Astrocyte (in vitro differentiated cells and primary cell): ENCODE measurements around the gene BRD4. TPM values are rescaled to one million over a fixed set of nuclear protein-coding genes. Genes with fewer than 3 reads are reported as not detected.
"Not testable (repeated sequence)": the region's sequence is repeated elsewhere in the genome, so short reads cannot be mapped to it uniquely, and the experiment has no call there.

Experiments
- DNase-seq: peaks from one replicate; pipeline ENCODE4 v3.0.0-alpha.2; 2010; ENCODE audit warnings: low read depth
- FAIRE-seq: peaks from 2 replicates; lab custom pipeline; 2011; peaks lifted over from hg19 to GRCh38; lab: Jason Lieb, UNC
- H2AFZ ChIP-seq: 2 replicates; pipeline ENCODE4 v1.6.0; 2012; ENCODE audit warnings: low read depth, low read length, inconsistent platforms
- H3K27ac ChIP-seq: 2 replicates; pipeline ENCODE4 v1.5.1; 2011; ENCODE audit warnings: low read depth, low read length, inconsistent platforms
- H3K27me3 ChIP-seq: 2 replicates; pipeline ENCODE4 v1.6.0; 2011; ENCODE audit warnings: low read length, inconsistent platforms; ENCODE audit not compliant: insufficient read depth
- H3K36me3 ChIP-seq: 2 replicates; pipeline ENCODE4 v1.5.1; 2011; ENCODE audit warnings: low read length, inconsistent platforms; ENCODE audit not compliant: insufficient read depth
- H3K4me1 ChIP-seq: 2 replicates; pipeline ENCODE4 v1.5.1; 2011; ENCODE audit warnings: low read length, inconsistent platforms; ENCODE audit not compliant: insufficient read depth
- H3K4me2 ChIP-seq: 2 replicates; pipeline ENCODE4 v1.6.0; 2012; ENCODE audit warnings: low read length, inconsistent platforms
- H3K4me3 ChIP-seq: 2 replicates; pipeline ENCODE4 v1.5.1; 2011; ENCODE audit warnings: low read depth, mild to moderate bottlenecking, low read length, inconsistent platforms; ENCODE audit not compliant: insufficient read depth
- H3K79me2 ChIP-seq: 2 replicates; pipeline ENCODE4 v1.6.0; 2012; ENCODE audit warnings: mild to moderate bottlenecking, low read length, inconsistent platforms; ENCODE audit not compliant: insufficient read depth
- H3K9ac ChIP-seq: 2 replicates; pipeline ENCODE4 v1.6.0; 2012; ENCODE audit warnings: mild to moderate bottlenecking, low read length, inconsistent platforms
- H3K9me3 ChIP-seq: 2 replicates; pipeline ENCODE4 v1.5.1; 2012; ENCODE audit warnings: low read depth, mild to moderate bottlenecking, low read length, inconsistent platforms; ENCODE audit not compliant: insufficient read depth
- H4K20me1 ChIP-seq: 2 replicates; pipeline ENCODE4 v1.6.0; 2012; ENCODE audit warnings: low read length, inconsistent platforms; ENCODE audit not compliant: insufficient read depth
- H3K27ac Mint-ChIP-seq: one replicate; pipeline ENCODE4 v1.8.0; 2021; ENCODE audit warnings: mild to moderate bottlenecking, mixed read lengths; ENCODE audit not compliant: unreplicated experiment
- H3K27me3 Mint-ChIP-seq: one replicate; pipeline ENCODE4 v1.8.0; 2021; ENCODE audit warnings: low read depth, mixed read lengths; ENCODE audit not compliant: unreplicated experiment
- H3K36me3 Mint-ChIP-seq: one replicate; pipeline ENCODE4 v1.8.0; 2021; ENCODE audit warnings: low read depth, mixed read lengths; ENCODE audit not compliant: unreplicated experiment
- H3K4me1 Mint-ChIP-seq: one replicate; pipeline ENCODE4 v1.8.0; 2021; ENCODE audit warnings: low read depth, mixed read lengths; ENCODE audit not compliant: unreplicated experiment
- H3K4me3 Mint-ChIP-seq: one replicate; pipeline ENCODE4 v1.8.0; 2021; ENCODE audit warnings: mild to moderate bottlenecking, moderate library complexity, mixed read lengths; ENCODE audit not compliant: unreplicated experiment
- H3K9me3 Mint-ChIP-seq: one replicate; pipeline ENCODE4 v1.8.0; 2021; ENCODE audit warnings: mild to moderate bottlenecking, mixed read lengths; ENCODE audit not compliant: unreplicated experiment
- CTCF ChIP-seq: IDR thresholded peaks from 2 replicates; pipeline ENCODE4 v1.5.1; 2011; ENCODE audit warnings: low read depth, mild to moderate bottlenecking, inconsistent platforms, low read length, moderate library complexity; ENCODE audit not compliant: insufficient read depth
- EZH2 ChIP-seq: IDR thresholded peaks from 2 replicates; pipeline ENCODE4 v1.6.1; 2012; ENCODE audit warnings: mild to moderate bottlenecking, low read length, inconsistent platforms; ENCODE audit not compliant: insufficient read depth
- total RNA-seq: library from RNA; stranded (reverse); gene quantifications from 2 replicates; pipeline ENCODE4 v1.2.1, GENCODE V29; 2021

The BRD4 gene
- total RNA-seq, 1 donor from 2014 or later = 128 TPM

- peaks cover 1% of the 10 kb centered on the region for H3K4me1 Mint-ChIP-seq
- DNase-seq (no peak), FAIRE-seq (no peak)
- no peak overlapping the region for H3K27ac Mint-ChIP-seq
- Histone ChIP-seq H3K4me2 (no peak overlapping the region), H3K4me3 (no peak overlapping the region), H2AFZ (no peak overlapping the region), H3K9me3 (no peaks in the 10 kb centered on the region), H4K20me1 (peaks cover 14% of the 10 kb centered on the region), H3K36me3 (no peaks in the 10 kb centered on the region), H3K27me3 (no peaks in the 10 kb centered on the region), H3K4me1 (peaks cover 7% of the 10 kb centered on the region), H3K79me2 (peaks cover 19% of the 10 kb centered on the region), H3K9ac (no peak overlapping the region), H3K27ac (no peak overlapping the region)
- TF ChIP-seq EZH2 = no peak
- no peak for TF ChIP-seq CTCF
- no peak overlapping the region for H3K4me3 Mint-ChIP-seq
- H3K9me3 Mint-ChIP-seq = no peaks in the 10 kb centered on the region
- H3K27me3 Mint-ChIP-seq = no peaks in the 10 kb centered on the region
- peaks cover 11% of the 10 kb centered on the region for H3K36me3 Mint-ChIP-seq
These were observed 7.7 kb upstream of the BRD4 start for GRCh38 chr19:15340086-15340485.

DNA sequence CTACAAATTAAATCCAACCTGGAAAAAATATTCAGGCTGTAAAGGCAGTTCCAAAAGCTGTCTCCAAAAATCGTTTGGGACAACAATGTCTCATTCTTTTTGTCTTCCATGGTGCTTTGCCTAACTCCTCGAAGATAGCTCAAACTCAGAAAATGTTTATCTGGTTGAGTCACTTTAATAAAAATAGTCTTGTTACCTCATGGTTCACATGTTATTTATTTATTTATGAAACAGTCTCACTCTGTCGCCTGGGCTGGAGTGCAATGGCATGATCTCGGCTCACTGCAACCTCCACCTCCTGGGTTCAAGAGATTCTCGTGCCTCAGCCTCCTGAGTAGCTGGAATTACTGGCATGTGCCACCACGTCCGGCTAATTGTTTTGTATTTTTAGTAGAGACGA lies 4.9 kb upstream of the BRD4 start:
- no peak for TF ChIP-seq EZH2
- TF ChIP-seq CTCF = no peak

DNA sequence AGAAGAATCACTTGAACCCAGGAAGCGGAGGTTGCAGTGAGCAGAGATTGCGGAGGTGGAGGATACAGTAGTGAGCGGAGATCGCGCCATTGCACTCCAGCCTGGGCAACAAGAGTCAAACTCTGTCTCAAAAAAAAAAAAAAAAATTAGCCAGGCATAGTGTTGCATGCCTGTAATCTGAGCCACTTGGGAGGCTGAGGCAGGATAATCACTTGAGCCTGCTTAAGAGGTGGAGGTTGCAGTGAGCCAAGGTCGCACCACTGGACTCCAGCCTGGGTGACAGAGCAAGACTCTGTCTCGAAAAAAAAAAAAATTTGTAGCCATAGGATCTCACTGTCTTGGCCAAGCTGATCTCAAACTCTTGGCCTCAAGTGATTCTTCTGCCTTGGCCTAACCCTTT lies 3.7 kb upstream of the BRD4 start:
- not testable (repeated sequence) for H3K4me3 Mint-ChIP-seq, FAIRE-seq, H3K27me3 ChIP-seq

More for the DNA sequence above, 4.9 kb upstream of the BRD4 start:
- no peaks in the 10 kb centered on the region for H3K9me3 Mint-ChIP-seq
- Histone ChIP-seq H3K4me1 (peaks cover 7% of the 10 kb centered on the region), H3K9me3 (no peaks in the 10 kb centered on the region), H4K20me1 (peaks cover 14% of the 10 kb centered on the region), H3K36me3 (no peaks in the 10 kb centered on the region), H3K27me3 (no peaks in the 10 kb centered on the region), H3K9ac (peak overlapping the region; percentile 72), H3K4me2 (peak overlapping the region; percentile 68), H3K27ac (peak overlapping the region; percentile 84), H3K4me3 (no peak overlapping the region), H2AFZ (no peak overlapping the region), H3K79me2 (peaks cover 38% of the 10 kb centered on the region)
- H3K4me3 Mint-ChIP-seq = no peak overlapping the region
- FAIRE-seq (no peak), DNase-seq (peak; percentile 52)
- peaks cover 4% of the 10 kb centered on the region for H3K4me1 Mint-ChIP-seq
- H3K27me3 Mint-ChIP-seq = no peaks in the 10 kb centered on the region
- no peak overlapping the region for H3K27ac Mint-ChIP-seq
- H3K36me3 Mint-ChIP-seq = peaks cover 10% of the 10 kb centered on the region

More for the DNA sequence above, 3.7 kb upstream of the BRD4 start:
- not testable (repeated sequence) for H3K9me3 Mint-ChIP-seq, H3K27ac ChIP-seq, H3K27me3 Mint-ChIP-seq, H3K4me2 ChIP-seq, H3K36me3 Mint-ChIP-seq, H3K9me3 ChIP-seq, H2AFZ ChIP-seq, H3K4me1 ChIP-seq, H3K4me1 Mint-ChIP-seq, H3K4me3 ChIP-seq, DNase-seq, H3K36me3 ChIP-seq, H3K9ac ChIP-seq
- Histone ChIP-seq H3K79me2 (peaks cover 45% of the 10 kb centered on the region), H4K20me1 (peaks cover 20% of the 10 kb centered on the region)
- H3K27ac Mint-ChIP-seq = peak overlapping the region; percentile 18
